Activated CD8-positive, alpha-beta memory T cell treated with anti-CD3 and anti-CD28 coated beads, Interleukin-2, amount 10 ng/mL, durations not matched to agents 7 days and 5 days (primary cell): Measurements from ENCODE around the gene TRAPPC3. TPM values are rescaled to one million over a fixed set of nuclear protein-coding genes. Genes with fewer than 3 reads are reported as not detected.

Source experiments
- ATAC-seq: fragments of 150-1000 bp; cut with Tn5 transposase; one replicate; pipeline ENCODE4 v1.10.0; 2021; ENCODE audit warnings: moderate library complexity
- CTCF ChIA-PET: fragments of 350-600 bp; sonication (Branson Sonifier 250); formaldehyde crosslinking; loops from one replicate; lab custom pipeline; 2021; ENCODE audit warnings: antibody characterized with exemption; lab: Charles Lee
- DNase-seq: peaks from one replicate; pipeline ENCODE4 v3.0.0-alpha.2; 2020
- H3K27ac Mint-ChIP-seq: one replicate; pipeline ENCODE4 v1.8.0; 2021; ENCODE audit warnings: mild to moderate bottlenecking, mixed read lengths
- H3K27me3 Mint-ChIP-seq: one replicate; pipeline ENCODE4 v1.8.0; 2021; ENCODE audit warnings: mixed read lengths
- H3K36me3 Mint-ChIP-seq: one replicate; pipeline ENCODE4 v1.8.0; 2021; ENCODE audit warnings: mild to moderate bottlenecking, mixed read lengths
- H3K4me1 Mint-ChIP-seq: one replicate; pipeline ENCODE4 v1.8.0; 2021; ENCODE audit warnings: mixed read lengths
- H3K4me3 Mint-ChIP-seq: one replicate; pipeline ENCODE4 v1.8.0; 2021; ENCODE audit warnings: mild to moderate bottlenecking, moderate library complexity, mixed read lengths
- H3K9me3 Mint-ChIP-seq: one replicate; pipeline ENCODE4 v1.8.0; 2022; ENCODE audit warnings: low read depth, mixed read lengths
- total RNA-seq, 2 experiments: library from RNA; stranded (reverse); gene quantifications; one replicate each; pipeline ENCODE4 v1.2.3, GENCODE V29; 2021

The TRAPPC3 gene
- total RNA-seq, 2 experiments from 2014 or later = 56.5 to 68.3 TPM

DNA sequence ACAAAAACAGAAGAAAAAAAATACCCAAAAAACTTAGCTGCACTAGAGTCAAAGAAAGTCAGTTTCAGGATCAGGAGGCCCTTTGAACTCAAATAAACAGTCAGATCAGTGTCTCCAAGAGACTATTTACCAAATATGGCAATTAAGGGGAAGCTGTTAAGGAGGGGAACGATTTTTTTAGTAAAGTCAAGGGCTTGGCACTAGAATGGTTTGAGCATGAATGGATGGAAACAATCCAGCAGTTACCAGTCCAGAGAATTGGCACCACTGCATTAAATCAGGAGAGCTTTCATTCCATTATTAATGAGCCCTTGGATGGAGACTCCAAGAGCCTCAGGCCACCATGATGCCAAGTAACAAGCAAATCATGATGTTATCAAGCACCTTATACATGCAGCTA, 7.2 kb downstream of the TRAPPC3 start:
- Mint-ChIP-seq H3K27me3 (no peaks in the 10 kb centered on the region), H3K9me3 (no peaks in the 10 kb centered on the region), H3K4me3 (no peak overlapping the region), H3K36me3 (peaks cover 24% of the 10 kb centered on the region), H3K4me1 (peaks cover 40% of the 10 kb centered on the region), H3K27ac (no peak overlapping the region)
- CTCF ChIA-PET = interaction anchor here (0.7 to 1.1 kb wide), 3 partner anchors 41 to 47 kb away, joined by 3 to 7 read pairs (median 3); no protein-coding TSS in a partner anchor
- DNase-seq (no peak), ATAC-seq (no peak)

DNA sequence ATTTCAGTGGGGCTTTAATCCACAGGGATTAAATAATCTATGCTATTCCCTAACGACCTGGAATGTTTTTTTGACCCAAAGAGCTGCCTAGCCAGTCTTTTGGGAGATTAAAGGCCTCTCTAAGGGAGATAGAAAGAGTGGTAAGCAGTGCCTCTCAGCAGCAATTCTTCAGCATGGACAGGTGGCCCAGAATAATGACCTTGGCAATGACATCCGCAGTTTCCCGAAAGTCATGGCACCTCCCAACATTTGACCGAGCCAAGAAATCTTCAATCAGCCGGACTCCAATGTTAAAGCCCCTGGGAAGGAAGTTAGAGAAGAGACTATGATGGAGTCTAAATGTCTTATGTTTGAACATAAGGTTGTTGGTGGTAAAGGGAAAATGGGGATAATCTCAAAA, 9.8 kb downstream of the TRAPPC3 start:
- H3K4me1 Mint-ChIP-seq = peaks cover 36% of the 10 kb centered on the region
- CTCF ChIA-PET = interaction anchor here (0.6 to 12.3 kb wide), 3 partner anchors 9 to 258 kb away, joined by 3 to 307 read pairs (median 3); partner anchors contain the start of gene TRAPPC3
- ATAC-seq (no peak), DNase-seq (no peak)
- H3K4me3 Mint-ChIP-seq = no peak overlapping the region
- no peak overlapping the region for H3K27ac Mint-ChIP-seq
- peaks cover 14% of the 10 kb centered on the region for H3K36me3 Mint-ChIP-seq
- no peaks in the 10 kb centered on the region for H3K9me3 Mint-ChIP-seq
- H3K27me3 Mint-ChIP-seq = no peaks in the 10 kb centered on the region

DNA sequence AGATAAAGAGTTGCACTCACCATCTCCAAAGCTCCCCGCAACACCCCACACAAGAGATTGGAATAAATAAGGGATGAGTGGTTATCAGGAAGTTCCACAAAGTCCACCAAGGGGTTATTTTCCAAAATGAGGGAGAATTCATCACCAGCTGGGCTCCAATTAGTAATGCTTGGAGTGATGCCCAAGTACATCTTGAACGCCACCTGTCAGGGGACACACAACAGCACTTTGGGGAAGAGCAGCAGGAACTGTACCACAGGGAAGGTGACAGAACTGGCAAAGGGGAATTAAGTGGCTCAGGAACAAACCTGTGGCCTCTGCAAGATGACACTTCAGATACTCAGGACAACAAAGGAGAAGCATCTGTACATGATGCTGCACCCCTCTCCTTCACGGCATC, 11.5 kb downstream of the TRAPPC3 start:
- DNase-seq = no peak
- no peak for ATAC-seq
- CTCF ChIA-PET = interaction anchor here (1.0 to 12.3 kb wide), 3 partner anchors 11 to 39 kb away, joined by 3 to 307 read pairs (median 3); partner anchors contain the start of gene TRAPPC3
- Mint-ChIP-seq H3K36me3 (peaks cover 10% of the 10 kb centered on the region), H3K4me3 (no peak overlapping the region), H3K9me3 (no peaks in the 10 kb centered on the region), H3K4me1 (peaks cover 27% of the 10 kb centered on the region), H3K27me3 (no peaks in the 10 kb centered on the region), H3K27ac (no peak overlapping the region)

DNA sequence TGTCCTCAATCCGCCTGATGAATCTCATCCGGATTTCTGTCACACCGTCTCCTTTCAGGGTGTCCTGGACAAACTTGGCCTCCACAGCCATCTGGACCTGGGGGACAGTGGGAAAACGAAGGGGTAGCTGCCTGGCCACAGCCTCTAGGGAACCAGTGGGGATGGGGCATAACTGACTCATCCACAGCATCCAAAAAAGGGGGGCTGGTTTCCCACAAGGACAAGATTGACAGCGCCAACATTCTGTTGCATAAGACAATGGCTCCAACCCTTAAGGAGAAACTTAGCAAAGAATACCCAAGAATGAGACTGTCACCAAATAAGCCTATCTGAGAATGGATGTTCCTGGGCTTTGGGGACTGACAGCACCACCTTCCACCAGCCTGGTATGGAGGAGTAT, 12.1 kb downstream of the TRAPPC3 start:
- Mint-ChIP-seq H3K27ac (no peak overlapping the region), H3K4me1 (peaks cover 24% of the 10 kb centered on the region), H3K9me3 (no peaks in the 10 kb centered on the region), H3K27me3 (no peaks in the 10 kb centered on the region), H3K36me3 (peaks cover 10% of the 10 kb centered on the region), H3K4me3 (no peak overlapping the region)
- ATAC-seq = no peak
- DNase-seq = no peak
- CTCF ChIA-PET = interaction anchor here (1.0 to 12.3 kb wide), 2 partner anchors 12 to 38 kb away, joined by 3 to 307 read pairs; partner anchors contain the start of gene TRAPPC3

DNA sequence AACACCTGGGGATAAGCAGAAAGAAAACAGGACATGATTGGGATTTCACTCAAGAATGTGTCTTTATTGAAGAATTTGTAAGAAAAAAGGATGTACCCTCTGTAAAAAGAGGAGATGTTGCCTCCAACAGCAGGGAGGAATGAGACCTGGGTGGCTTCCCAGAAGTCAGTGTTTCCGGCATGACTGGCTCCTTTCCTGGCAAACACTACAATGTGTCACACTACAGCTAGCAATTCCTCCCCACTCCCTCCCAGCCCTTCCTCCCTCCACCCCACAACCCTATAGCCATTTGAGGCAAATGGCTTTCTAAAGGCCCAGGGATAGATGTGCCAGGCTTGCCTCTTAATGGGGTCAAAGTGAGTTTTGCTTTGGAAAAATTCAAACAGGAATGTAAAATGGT, 12.8 kb downstream of the TRAPPC3 start:
- Mint-ChIP-seq H3K4me3 (no peak overlapping the region), H3K4me1 (peaks cover 20% of the 10 kb centered on the region), H3K36me3 (peaks cover 10% of the 10 kb centered on the region), H3K9me3 (no peaks in the 10 kb centered on the region), H3K27me3 (no peaks in the 10 kb centered on the region), H3K27ac (no peak overlapping the region)
- DNase-seq (no peak), ATAC-seq (no peak)
- CTCF ChIA-PET = interaction anchor here (1.0 to 12.3 kb wide), 2 partner anchors 13 to 38 kb away, joined by 3 to 307 read pairs; partner anchors contain the start of gene TRAPPC3

DNA sequence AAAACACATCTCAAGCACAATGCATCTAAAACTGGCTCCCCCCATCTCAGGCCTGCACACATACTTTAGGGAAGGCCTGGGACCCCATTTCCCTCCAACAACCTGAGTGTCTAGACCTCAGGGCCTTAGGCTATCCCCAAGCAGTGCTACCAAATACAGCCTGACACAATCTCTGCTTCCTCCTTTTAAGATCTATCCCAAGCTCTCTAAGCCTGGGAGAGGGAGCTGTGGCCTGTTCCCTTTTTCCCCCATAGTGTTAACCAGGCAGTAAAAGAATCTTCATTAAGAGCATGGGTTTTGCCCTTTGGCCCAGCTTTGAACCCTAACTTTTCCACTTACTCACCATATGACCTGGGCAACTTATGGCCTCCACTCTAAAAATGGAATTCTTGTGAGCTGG, 13.5 kb downstream of the TRAPPC3 start:
- no peak for ATAC-seq
- Mint-ChIP-seq H3K9me3 (no peaks in the 10 kb centered on the region), H3K27me3 (no peaks in the 10 kb centered on the region), H3K36me3 (peaks cover 10% of the 10 kb centered on the region), H3K4me3 (no peak overlapping the region), H3K27ac (no peak overlapping the region), H3K4me1 (peaks cover 13% of the 10 kb centered on the region)
- no peak for DNase-seq
- CTCF ChIA-PET = interaction anchor here (1.0 to 12.3 kb wide), 12 partner anchors 8 to 156 kb away, joined by 3 to 307 read pairs (median 8); partner anchors contain the start of genes MAP7D1 and TRAPPC3

DNA sequence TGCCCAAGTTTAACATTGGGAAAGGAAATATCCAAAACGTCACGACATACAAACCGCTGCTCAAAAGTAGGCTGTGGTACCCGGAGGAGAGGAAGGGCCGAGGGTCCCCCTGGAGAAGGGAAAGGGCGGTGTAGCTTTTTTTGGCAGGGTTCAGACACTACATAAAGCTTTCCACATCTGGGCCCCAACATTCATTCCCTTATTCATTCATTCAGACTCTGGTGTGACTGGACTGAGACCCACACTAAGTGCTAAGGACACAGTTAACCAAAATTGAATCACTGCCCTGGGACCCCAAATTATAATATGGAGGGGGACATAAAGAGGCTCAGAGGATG, 14.0 kb downstream of the TRAPPC3 start:
- peaks cover 10% of the 10 kb centered on the region for H3K36me3 Mint-ChIP-seq
- H3K27ac Mint-ChIP-seq = no peak overlapping the region
- no peaks in the 10 kb centered on the region for H3K27me3 Mint-ChIP-seq
- CTCF ChIA-PET = interaction anchor here (0.8 to 12.3 kb wide), 28 partner anchors 8 to 344 kb away, joined by 3 to 307 read pairs (median 5); partner anchors contain the start of genes AGO3, MAP7D1, SH3D21 and TEKT2
- ATAC-seq (no peak), DNase-seq (no peak)
- H3K9me3 Mint-ChIP-seq = no peaks in the 10 kb centered on the region
- no peak overlapping the region for H3K4me3 Mint-ChIP-seq
- H3K4me1 Mint-ChIP-seq = peaks cover 9% of the 10 kb centered on the region

DNA sequence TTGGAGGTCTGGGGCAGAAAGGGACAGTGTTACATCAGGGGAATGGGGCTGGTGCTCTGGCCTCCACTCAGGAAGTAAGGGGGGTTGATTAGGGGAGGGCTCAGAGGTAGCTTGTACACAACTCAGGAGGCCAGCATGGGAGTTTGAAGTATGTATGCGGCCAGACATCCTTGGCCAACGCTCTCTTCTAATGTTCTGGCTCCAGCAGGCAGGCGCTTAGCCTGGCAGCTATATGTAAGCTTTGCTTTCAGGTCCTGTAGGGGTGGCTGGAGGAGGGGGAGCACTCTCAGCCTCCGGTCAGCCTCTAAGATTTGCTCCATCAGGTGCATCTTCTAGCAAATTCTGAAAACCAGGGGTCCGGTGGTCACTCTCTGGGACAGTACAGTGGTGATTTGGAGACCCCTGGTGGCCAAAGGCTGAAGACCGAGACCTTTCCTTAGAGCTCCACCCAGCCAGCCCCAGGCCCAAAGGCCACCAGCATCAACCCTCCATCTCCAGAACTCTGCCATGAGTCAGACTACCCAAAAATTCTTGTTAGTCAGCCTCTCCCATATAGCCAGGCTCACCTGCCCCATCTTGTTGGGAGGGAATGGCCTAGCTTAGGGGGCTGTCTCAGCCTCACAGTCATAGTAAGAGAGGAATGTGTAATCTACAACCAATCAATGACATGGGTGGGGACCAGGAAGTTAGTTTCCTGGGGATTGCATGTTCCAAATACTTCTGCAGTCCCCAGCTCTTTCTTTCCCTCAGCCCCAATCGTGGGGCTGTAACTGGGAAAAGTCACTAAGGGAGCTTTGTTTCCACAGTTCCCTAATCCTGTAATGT, 14.6 kb downstream of the TRAPPC3 start:
- H3K4me1 Mint-ChIP-seq = peaks cover 7% of the 10 kb centered on the region
- H3K27me3 Mint-ChIP-seq = no peaks in the 10 kb centered on the region
- H3K4me3 Mint-ChIP-seq = no peak overlapping the region
- no peaks in the 10 kb centered on the region for H3K9me3 Mint-ChIP-seq
- H3K27ac Mint-ChIP-seq = no peak overlapping the region
- peak; percentile 63 for DNase-seq
- peaks cover 7% of the 10 kb centered on the region for H3K36me3 Mint-ChIP-seq
- CTCF ChIA-PET = interaction anchor here (0.7 to 12.3 kb wide), 31 partner anchors 9 to 343 kb away, joined by 3 to 307 read pairs (median 5); partner anchors contain the start of genes AGO3, MAP7D1, SH3D21 and TEKT2
- ATAC-seq = peak; percentile 80

DNA sequence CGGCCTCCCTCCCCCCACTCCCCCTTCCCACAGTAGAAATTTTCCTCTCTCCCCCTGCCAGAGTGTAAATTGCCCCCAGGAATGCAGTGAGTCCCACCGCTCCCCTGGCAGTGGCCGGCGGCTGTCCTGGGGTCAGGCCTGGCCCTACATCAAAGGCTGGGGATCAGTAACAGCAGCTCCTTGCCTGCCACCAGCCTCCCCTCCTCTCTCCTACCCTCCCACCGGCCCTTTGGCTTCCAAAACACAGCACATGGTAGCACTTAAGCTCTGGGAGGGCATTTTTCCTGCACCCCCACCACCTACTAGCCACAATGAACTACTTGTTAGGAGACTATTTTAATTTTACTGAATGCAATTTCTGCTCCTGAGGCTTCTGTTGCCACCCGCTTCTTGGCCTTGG, 15.3 kb downstream of the TRAPPC3 start:
- Mint-ChIP-seq H3K4me3 (no peak overlapping the region), H3K27me3 (no peaks in the 10 kb centered on the region), H3K36me3 (peaks cover 2% of the 10 kb centered on the region), H3K27ac (no peak overlapping the region), H3K4me1 (peaks cover 7% of the 10 kb centered on the region), H3K9me3 (no peaks in the 10 kb centered on the region)
- no peak for DNase-seq
- no peak for ATAC-seq
- CTCF ChIA-PET = interaction anchor here (0.7 to 12.3 kb wide), 19 partner anchors 12 to 203 kb away, joined by 3 to 307 read pairs (median 6); partner anchors contain the start of genes AGO3, MAP7D1, SH3D21 and TRAPPC3

DNA sequence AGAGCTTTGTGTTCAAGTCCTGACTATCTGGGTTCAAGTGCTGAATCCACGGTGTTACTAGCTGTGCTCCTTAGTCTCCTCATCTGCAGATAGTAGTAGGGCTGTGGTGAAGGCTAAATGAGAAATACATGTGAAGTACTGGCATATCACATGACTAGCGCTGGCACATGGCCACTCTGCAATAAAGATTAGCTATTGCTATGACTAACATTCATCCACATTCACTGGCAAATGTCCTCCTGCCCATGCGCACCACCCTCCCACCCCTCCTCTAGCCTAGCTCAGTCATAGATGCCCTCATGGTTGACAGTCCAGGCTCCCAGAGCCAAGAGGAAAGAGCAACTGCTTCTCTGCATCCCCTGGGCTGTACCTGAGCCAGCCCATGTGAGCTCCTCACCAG, 15.8 kb downstream of the TRAPPC3 start:
- no peak for ATAC-seq
- Mint-ChIP-seq H3K4me1 (peaks cover 7% of the 10 kb centered on the region), H3K27me3 (no peaks in the 10 kb centered on the region), H3K9me3 (no peaks in the 10 kb centered on the region), H3K4me3 (no peak overlapping the region), H3K27ac (no peak overlapping the region), H3K36me3 (peaks cover 2% of the 10 kb centered on the region)
- CTCF ChIA-PET = interaction anchor here (1.2 to 12.3 kb wide), 9 partner anchors 12 to 169 kb away, joined by 3 to 307 read pairs (median 22); partner anchors contain the start of gene TRAPPC3
- DNase-seq = no peak

DNA sequence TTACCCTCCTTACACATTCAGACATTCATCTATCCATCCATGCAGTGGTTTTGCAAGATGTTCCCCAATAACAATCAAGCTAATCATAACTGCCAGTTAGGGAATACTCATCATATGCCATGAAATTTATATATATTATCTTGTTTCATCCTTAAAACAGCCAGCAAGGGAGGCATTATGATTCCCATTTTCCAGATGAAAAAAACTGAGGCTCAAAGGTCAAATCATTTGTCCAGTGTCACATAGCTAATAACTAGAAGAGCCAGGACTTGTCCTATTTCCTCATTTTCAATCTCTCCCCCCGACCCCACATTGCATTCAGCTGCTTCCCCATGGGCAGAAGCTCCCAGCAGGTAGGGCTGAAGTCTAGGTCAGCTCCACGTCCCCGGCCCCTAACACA, 17.3 kb downstream of the TRAPPC3 start:
- peaks cover 7% of the 10 kb centered on the region for H3K4me1 Mint-ChIP-seq
- no peak for ATAC-seq
- H3K36me3 Mint-ChIP-seq = no peaks in the 10 kb centered on the region
- no peak for DNase-seq
- no peak overlapping the region for H3K4me3 Mint-ChIP-seq
- no peaks in the 10 kb centered on the region for H3K27me3 Mint-ChIP-seq
- no peak overlapping the region for H3K27ac Mint-ChIP-seq
- CTCF ChIA-PET = interaction anchor here (1.4 to 12.3 kb wide), 3 partner anchors 9 to 33 kb away, joined by 3 to 307 read pairs (median 4); no protein-coding TSS in a partner anchor
- H3K9me3 Mint-ChIP-seq = no peaks in the 10 kb centered on the region

DNA sequence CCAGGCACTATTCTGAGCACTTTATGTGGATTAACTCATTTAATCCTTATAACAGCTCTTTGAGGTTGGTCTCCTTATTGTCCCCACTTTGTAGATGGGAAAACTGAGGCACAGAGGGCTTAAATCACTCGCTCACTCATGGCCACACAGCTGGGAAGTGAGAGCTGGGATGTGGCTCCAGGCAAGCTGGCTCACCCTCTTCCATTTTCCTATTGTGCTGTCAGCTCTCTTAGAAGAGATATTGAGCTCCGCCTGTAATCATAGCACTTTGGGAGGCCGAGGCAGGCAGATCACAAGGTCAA, 20.4 kb downstream of the TRAPPC3 start:
- Mint-ChIP-seq H3K27me3 (peaks cover 18% of the 10 kb centered on the region), H3K4me3 (no peak overlapping the region), H3K27ac (no peak overlapping the region), H3K36me3 (no peaks in the 10 kb centered on the region), H3K9me3 (no peaks in the 10 kb centered on the region), H3K4me1 (peaks cover 3% of the 10 kb centered on the region)
- ATAC-seq (no peak), DNase-seq (no peak)
- CTCF ChIA-PET = interaction anchor here (1.1 to 12.3 kb wide), 3 partner anchors 10 to 30 kb away, joined by 3 to 307 read pairs (median 7); no protein-coding TSS in a partner anchor

DNA sequence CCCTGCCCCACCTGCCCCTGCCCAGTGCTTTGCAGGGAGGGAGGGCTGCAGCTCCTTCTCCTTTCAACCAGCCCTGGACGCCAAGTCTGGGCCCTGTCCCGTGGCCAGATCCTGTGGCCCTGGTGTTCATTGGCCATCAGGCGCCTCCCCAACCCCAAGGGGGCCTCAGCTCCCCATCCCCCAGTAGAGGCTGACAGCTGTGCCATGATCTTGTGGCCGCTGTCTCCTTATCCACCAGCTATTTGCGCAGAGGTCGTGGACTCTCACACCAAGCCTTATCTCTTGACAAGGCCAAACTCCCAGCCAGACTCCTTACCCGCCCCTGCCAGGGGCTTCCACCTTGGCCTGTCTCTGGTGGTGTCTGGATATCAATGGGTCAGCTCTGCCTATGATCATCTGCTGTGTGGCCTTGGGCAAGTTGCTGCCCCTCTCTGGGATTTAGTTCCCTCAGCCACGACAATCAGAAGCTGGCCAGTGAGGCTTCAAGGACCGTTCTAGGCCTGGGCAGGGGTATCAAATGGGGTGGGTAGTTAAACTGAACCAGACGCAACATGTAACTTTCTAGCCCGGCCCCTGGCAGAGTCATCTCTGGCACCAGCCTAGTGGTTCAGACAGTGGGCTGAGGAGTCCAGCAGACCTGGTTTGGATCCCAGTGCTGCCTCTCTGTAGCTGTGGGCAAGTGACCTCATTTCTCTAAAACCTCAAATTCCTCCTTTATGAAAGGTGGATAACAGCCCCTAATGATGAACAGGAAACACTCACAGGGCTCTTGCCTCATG, 21.0 kb downstream of the TRAPPC3 start:
- H3K4me1 Mint-ChIP-seq = peaks cover 6% of the 10 kb centered on the region
- no peaks in the 10 kb centered on the region for H3K9me3 Mint-ChIP-seq
- ATAC-seq = no peak
- H3K4me3 Mint-ChIP-seq = no peak overlapping the region
- no peaks in the 10 kb centered on the region for H3K36me3 Mint-ChIP-seq
- H3K27me3 Mint-ChIP-seq = peaks cover 24% of the 10 kb centered on the region
- DNase-seq = no peak
- H3K27ac Mint-ChIP-seq = no peak overlapping the region
- CTCF ChIA-PET = interaction anchor here (1.3 to 12.3 kb wide), 4 partner anchors 9 to 60 kb away, joined by 3 to 307 read pairs (median 6); no protein-coding TSS in a partner anchor
